ENCODE results near the gene ATPAF1.

DNA sequence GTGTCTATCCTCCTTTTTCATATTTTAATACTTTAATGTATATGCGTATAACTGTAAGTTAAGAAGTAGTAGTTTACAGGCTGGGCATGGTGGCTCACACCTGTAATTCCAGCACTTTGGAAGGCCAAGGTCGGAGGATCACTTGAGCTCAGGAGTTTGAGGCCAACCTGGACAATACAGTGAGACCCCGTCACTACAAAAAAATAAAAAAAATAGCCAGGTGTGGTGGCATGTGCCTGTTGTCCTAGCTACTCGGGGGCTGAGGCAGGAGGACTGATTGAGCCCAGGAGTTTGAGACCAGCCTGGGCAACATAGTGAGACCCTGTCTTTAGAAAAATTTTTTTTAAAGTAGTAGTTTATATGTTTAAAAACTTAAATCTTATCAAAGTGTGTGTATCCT, 22.3 kb downstream of the ATPAF1 start:
- TF ChIP-seq GATA2 (CRISPR knock-in tag; IDR thresholded peaks at IDR 0.05) = no peak
- TF ChIP-seq, protein P1, sequence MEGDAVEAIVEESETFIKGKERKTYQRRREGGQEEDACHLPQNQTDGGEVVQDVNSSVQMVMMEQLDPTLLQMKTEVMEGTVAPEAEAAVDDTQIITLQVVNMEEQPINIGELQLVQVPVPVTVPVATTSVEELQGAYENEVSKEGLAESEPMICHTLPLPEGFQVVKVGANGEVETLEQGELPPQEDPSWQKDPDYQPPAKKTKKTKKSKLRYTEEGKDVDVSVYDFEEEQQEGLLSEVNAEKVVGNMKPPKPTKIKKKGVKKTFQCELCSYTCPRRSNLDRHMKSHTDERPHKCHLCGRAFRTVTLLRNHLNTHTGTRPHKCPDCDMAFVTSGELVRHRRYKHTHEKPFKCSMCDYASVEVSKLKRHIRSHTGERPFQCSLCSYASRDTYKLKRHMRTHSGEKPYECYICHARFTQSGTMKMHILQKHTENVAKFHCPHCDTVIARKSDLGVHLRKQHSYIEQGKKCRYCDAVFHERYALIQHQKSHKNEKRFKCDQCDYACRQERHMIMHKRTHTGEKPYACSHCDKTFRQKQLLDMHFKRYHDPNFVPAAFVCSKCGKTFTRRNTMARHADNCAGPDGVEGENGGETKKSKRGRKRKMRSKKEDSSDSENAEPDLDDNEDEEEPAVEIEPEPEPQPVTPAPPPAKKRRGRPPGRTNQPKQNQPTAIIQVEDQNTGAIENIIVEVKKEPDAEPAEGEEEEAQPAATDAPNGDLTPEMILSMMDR (IDR thresholded peaks at IDR 0.05) = no peak
- TF ChIP-seq SMC3 (IDR thresholded peaks at IDR 0.05; ENCODE audit: low read depth, low read length) = no peak
- TF ChIP-seq JUND (IDR thresholded peaks at IDR 0.05) = no peak
- TF ChIP-seq SIN3A (IDR thresholded peaks at IDR 0.05; ENCODE audit: borderline replicate concordance, low read depth, low read length) = no peak
- TF ChIP-seq FOXM1 (IDR thresholded peaks at IDR 0.05; ENCODE audit: low read depth) = no peak
- TF ChIP-seq, protein P2, sequence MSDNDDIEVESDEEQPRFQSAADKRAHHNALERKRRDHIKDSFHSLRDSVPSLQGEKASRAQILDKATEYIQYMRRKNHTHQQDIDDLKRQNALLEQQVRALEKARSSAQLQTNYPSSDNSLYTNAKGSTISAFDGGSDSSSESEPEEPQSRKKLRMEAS (IDR thresholded peaks at IDR 0.05; ENCODE audit: low read depth) = no peak
- TF ChIP-seq YY1 (IDR thresholded peaks at IDR 0.05; ENCODE audit: low read depth) = no peak
- no peak for TF ChIP-seq CHD2 (IDR thresholded peaks at IDR 0.05; ENCODE audit: low read length, partially characterized antibody)
- TF ChIP-seq EP300 (IDR thresholded peaks at IDR 0.05; ENCODE audit: borderline replicate concordance in 1 of 2, low read depth in 1 of 2, low read length in 1 of 2) = no peak
- TF ChIP-seq TAF1 (IDR thresholded peaks at IDR 0.05; ENCODE audit: borderline replicate concordance, low read depth, low read length) = no peak
- no peak for TF ChIP-seq RXRA (IDR thresholded peaks at IDR 0.05; ENCODE audit: borderline replicate concordance, low read depth)
- no peak for TF ChIP-seq RFX5 (IDR thresholded peaks at IDR 0.05; ENCODE audit: low read length)
